K562 (cell line): ENCODE results near the gene CALB2. TPM values are rescaled to one million over a fixed set of nuclear protein-coding genes. Genes with fewer than 3 reads are reported as not detected.

Source experiments
- ATAC-seq: fragments of 200-7000 bp; cut with Tn5 transposase; 3 replicates; pipeline ENCODE4 v1.9.1; 2020; ENCODE audit warnings: moderate library complexity
- BruUV-seq: library from RNA; stranded (reverse); fragments of 400-500 nt; replicated peaks from 2 replicates; lab custom pipeline; 2021; lab: Mats Ljungman, UMichigan
- CTCF ChIA-PET: fragments of 300-600 bp; formaldehyde crosslinking; extraction: SDS; loops from one replicate; lab custom pipeline; 2021; ENCODE audit warnings: low intra/inter-chr PET ratio; lab: Yijun Ruan, JAX
- POLR2A ChIA-PET: fragments of 300-600, 350-650 bp; sonication (Branson Sonifier 250); formaldehyde crosslinking; extraction: SDS; loops from one replicate; lab custom pipeline; 2021; ENCODE audit warnings: antibody characterized with exemption, inconsistent platforms; lab: Yijun Ruan, JAX
- DNase-seq, 4 experiments: peaks; one replicate each; pipeline versions ENCODE4 v3.0.0 to v3.0.0-alpha.2; 2011 to 2018; ENCODE audit warnings: low spot score in 3 of 4, mixed read lengths in 3 of 4; ENCODE audit errors: extremely low read depth in 1 of 4
- FAIRE-seq: peaks from 2 replicates; lab custom pipeline; 2011; peaks lifted over from hg19 to GRCh38; lab: Jason Lieb, UNC
- H2AFZ ChIP-seq: 2 replicates; pipeline ENCODE4 v1.6.0; 2011; ENCODE audit warnings: low read depth, low read length, control low read depth, inconsistent platforms
- H3K27ac ChIP-seq: fragments of 200-600 bp; 3 replicates; pipeline ENCODE4 v1.8.0; 2011; ENCODE audit warnings: low read depth, mild to moderate bottlenecking, control low read depth, inconsistent platforms, low read length, moderate library complexity, mixed read lengths; ENCODE audit errors: extremely low read depth
- H3K27me3 ChIP-seq, 2 experiments: fragments of 300-600 bp in 1 of 2; 2 replicates in 1 of 2; 3 replicates in 1 of 2; pipeline versions ENCODE4 v1.6.0 to v1.8.0; 2011; ENCODE audit warnings: inconsistent platforms in 2 of 2, low read length in 2 of 2, mild to moderate bottlenecking in 1 of 2, mixed read lengths in 1 of 2, moderate library complexity in 1 of 2; ENCODE audit not compliant: control insufficient read depth in 2 of 2, insufficient read depth in 2 of 2
- H3K36me3 ChIP-seq: fragments of 300-600 bp; 3 replicates; pipeline ENCODE4 v1.8.0; 2011; ENCODE audit warnings: mild to moderate bottlenecking, low read length, inconsistent platforms; ENCODE audit not compliant: control insufficient read depth, insufficient read depth
- H3K4me1 ChIP-seq, 2 experiments: fragments of 200-600 bp in 1 of 2; replicated peaks in 1 of 2; 2 replicates in 1 of 2; 3 replicates in 1 of 2; pipeline versions ENCODE4 v1.5.1 to v1.8.0; 2011; ENCODE audit warnings: inconsistent platforms in 2 of 2, low read length in 2 of 2, mild to moderate bottlenecking in 1 of 2, mixed read lengths in 1 of 2, moderate library complexity in 1 of 2; ENCODE audit not compliant: control insufficient read depth in 2 of 2, insufficient read depth in 2 of 2
- H3K4me2 ChIP-seq: 2 replicates; pipeline ENCODE4 v1.6.1; 2011; ENCODE audit warnings: low read length, control low read depth, inconsistent platforms, mixed read lengths; ENCODE audit not compliant: insufficient read depth
- H3K4me3 ChIP-seq: fragments of 200-600 bp; sonication (generic), shearing (Covaris generic); 2 replicates; pipeline ENCODE4 v1.5.1; 2016; ENCODE audit warnings: control low read depth, inconsistent platforms
- H3K79me2 ChIP-seq: fragments of 200-600 bp; 3 replicates; pipeline ENCODE4 v1.8.0; 2011; ENCODE audit warnings: low read length, inconsistent platforms; ENCODE audit not compliant: control insufficient read depth, insufficient read depth
- H3K9ac ChIP-seq, 2 experiments: 2 replicates each; pipeline versions ENCODE4 v1.6.0 to v1.6.1; 2011; ENCODE audit warnings: low read depth in 2 of 2, low read length in 2 of 2, control low read depth in 1 of 2, inconsistent platforms in 1 of 2, mild to moderate bottlenecking in 1 of 2, mixed read lengths in 1 of 2; ENCODE audit not compliant: insufficient read depth in 1 of 2
- H3K9me1 ChIP-seq: one replicate; pipeline ENCODE4 v1.6.0; 2011; ENCODE audit warnings: inconsistent platforms, mild to moderate bottlenecking, low read length, moderate library complexity; ENCODE audit not compliant: control insufficient read depth, insufficient read depth
- H3K9me3 ChIP-seq: replicated peaks from 2 replicates; pipeline ENCODE4 v1.5.1; 2011; ENCODE audit warnings: low read depth, low read length, inconsistent platforms; ENCODE audit not compliant: control insufficient read depth, insufficient read depth
- H4K20me1 ChIP-seq: replicated peaks from 2 replicates; pipeline ENCODE4 v1.6.1; 2011; ENCODE audit warnings: low read length, inconsistent platforms, mixed read lengths; ENCODE audit not compliant: control insufficient read depth, insufficient read depth
- C11orf30 ChIP-seq: fragments of 450-650 bp; IDR thresholded peaks from 2 replicates; pipeline ENCODE4 v1.6.1; 2016; ENCODE audit warnings: low read depth, mild to moderate bottlenecking
- COPS2 ChIP-seq: fragments of 450-650 bp; conservative IDR thresholded peaks from 2 replicates; pipeline ENCODE4 v1.6.1; 2016; ENCODE audit warnings: mild to moderate bottlenecking, moderate library complexity
- FOSL1 ChIP-seq: fragments of 200-800 bp; sonication (Bioruptor generic); conservative IDR thresholded peaks from 2 replicates; pipeline ENCODE4 v1.6.1; 2016; ENCODE audit warnings: missing genetic modification characterization, missing compliant biosample characterization
- HDAC2 ChIP-seq: fragments of 450-650 bp; IDR thresholded peaks from 2 replicates; pipeline ENCODE4 v1.6.1; 2016; ENCODE audit warnings: mild to moderate bottlenecking
- HNRNPLL ChIP-seq: fragments of 200-400 bp; formaldehyde crosslinking; IDR thresholded peaks from 2 replicates; pipeline ENCODE4 v1.6.1; 2017; ENCODE audit warnings: low read length, low read depth, mild to moderate bottlenecking; ENCODE audit not compliant: poor library complexity, severe bottlenecking
- ILF3 ChIP-seq: fragments of 450-650 bp; IDR thresholded peaks from 2 replicates; pipeline ENCODE4 v1.6.1; 2018; ENCODE audit warnings: antibody characterized with exemption, mild to moderate bottlenecking, moderate library complexity, borderline replicate concordance
- MAFG ChIP-seq: fragments of 450-650 bp; conservative IDR thresholded peaks from 2 replicates; pipeline ENCODE4 v1.6.1; 2016; ENCODE audit warnings: missing genetic modification characterization, missing compliant biosample characterization
- MAFK ChIP-seq: IDR thresholded peaks from 2 replicates; pipeline ENCODE4 v1.6.1; 2011; ENCODE audit warnings: low read length, improper control_type of control experiment
- MYNN ChIP-seq, 2 experiments: sonication (generic); formaldehyde crosslinking in 1 of 2; IDR thresholded peaks; 2 replicates each; pipeline versions ENCODE4 v1.5.0 to v1.6.1; 2016 to 2020; ENCODE audit warnings: antibody characterized with exemption in 1 of 2, missing genetic modification reagents in 1 of 2
- SMARCA4 ChIP-seq: fragments of 450-650 bp; IDR thresholded peaks from 2 replicates; pipeline ENCODE4 v1.6.1; 2016
- SMC3 ChIP-seq: conservative IDR thresholded peaks from 2 replicates; pipeline ENCODE4 v1.6.1; 2011; ENCODE audit warnings: low read depth, low read length, improper control_type of control experiment; ENCODE audit not compliant: insufficient read depth
- TCF7L2 ChIP-seq: fragments of 150-350 bp; IDR thresholded peaks from 2 replicates; pipeline ENCODE4 v1.6.1; 2016; ENCODE audit warnings: low read depth, mild to moderate bottlenecking, low read length, moderate library complexity
- TEAD2 ChIP-seq: fragments of 450-650 bp; IDR thresholded peaks from 2 replicates; pipeline ENCODE4 v1.6.1; 2016; ENCODE audit warnings: missing genetic modification characterization, control low read depth, missing compliant biosample characterization
- ZNF347 ChIP-seq: fragments of 450-650 bp; formaldehyde crosslinking; IDR thresholded peaks from 2 replicates; pipeline ENCODE4 v1.4.0; 2020; ENCODE audit warnings: low read depth, mild to moderate bottlenecking, moderate library complexity
- ZNF354B ChIP-seq: fragments of 250-450 bp; sonication (Bioruptor Pico); IDR thresholded peaks from 2 replicates; pipeline ENCODE4 v1.4.0; 2020
- ZNF449 ChIP-seq: fragments of 250-450 bp; sonication (Bioruptor Pico); IDR thresholded peaks from 2 replicates; pipeline ENCODE4 v1.8.0; 2022; ENCODE audit warnings: moderate library complexity, mild to moderate bottlenecking, inconsistent platforms
- ZNF785 ChIP-seq: fragments of 250-450 bp; sonication (Bioruptor Pico); IDR thresholded peaks from 2 replicates; pipeline ENCODE4 v1.4.0; 2020; ENCODE audit warnings: mild to moderate bottlenecking
- ZNF79 ChIP-seq: fragments of 250-450 bp; sonication (Bioruptor Pico); IDR thresholded peaks from 2 replicates; pipeline ENCODE4 v1.4.0; 2020; ENCODE audit warnings: low read depth, mild to moderate bottlenecking, moderate library complexity
- WGBS: fragments of 100-300 bp; shearing (Covaris generic); methylation state at CpG from one replicate; pipeline ENCODE4 v1.1.6; 2016; ENCODE audit warnings: low coverage, mixed read lengths; ENCODE audit not compliant: insufficient coverage; ENCODE audit errors: missing lambda C conversion rate; 5-methylcytosine and 5-hydroxymethylcytosine counted together
- in situ Hi-C: fragments of 300-500 bp; cut with MboI; formaldehyde crosslinking; loops from 4 replicates; pipeline ENCODE4 v1.15.0; 2018; ENCODE audit warnings: inconsistent platforms, mixed read lengths
- intact Hi-C: fragments of 100-400 bp; cut with micrococcal nuclease; formaldehyde crosslinking; loops from 2 replicates; pipeline ENCODE4 v1.14.2; 2022
- polyA plus RNA-seq, 8 experiments: library from polyadenylated mRNA; depleted of rRNA in 4 of 8; stranded (reverse) in 5 of 8; unstranded in 3 of 8; fragments of >200 nt; fragmentation: Nextera tagmentation in 2 of 8; fragmentation: Illumina TruSeq in 1 of 8; extraction: Ambion mirVana in 2 of 8; extraction: Trizol in 1 of 8; gene quantifications; 2 replicates each; pipeline versions ENCODE4 v1.2.1 to v1.2.3, GENCODE V29; 2011 to 2014; ENCODE audit warnings: inconsistent platforms in 1 of 8, missing spikeins in 1 of 8
- total RNA-seq, 7 experiments: library from RNA; depleted of rRNA in 6 of 7; stranded (reverse); fragments of >200 nt in 6 of 7; fragmentation: Illumina TruSeq in 2 of 7; extraction: Trizol in 2 of 7; gene quantifications; 2 replicates each; pipeline versions ENCODE4 v1.2.1 to v1.2.3, GENCODE V29; 2011 to 2021; ENCODE audit warnings: low replicate concordance in 1 of 7
- TF ChIP-seq, protein P1 (sequence below): fragments of 450-650 bp; formaldehyde crosslinking; conservative IDR thresholded peaks from 2 replicates; pipeline ENCODE4 v1.4.0; 2022; ENCODE audit warnings: mild to moderate bottlenecking, missing genetic modification characterization
- TF ChIP-seq, protein P2 (sequence below): sonication (generic); formaldehyde crosslinking; IDR thresholded peaks from 2 replicates; pipeline ENCODE4 v1.8.1; 2023; ENCODE audit warnings: mild to moderate bottlenecking, missing genetic modification reagents

CALB2 gene
- total and polyA plus RNA-seq, 9 of the 15 experiments (the other 6 are each of a cell fraction or from before 2014, with no cell fraction given) = not detected

DNA sequence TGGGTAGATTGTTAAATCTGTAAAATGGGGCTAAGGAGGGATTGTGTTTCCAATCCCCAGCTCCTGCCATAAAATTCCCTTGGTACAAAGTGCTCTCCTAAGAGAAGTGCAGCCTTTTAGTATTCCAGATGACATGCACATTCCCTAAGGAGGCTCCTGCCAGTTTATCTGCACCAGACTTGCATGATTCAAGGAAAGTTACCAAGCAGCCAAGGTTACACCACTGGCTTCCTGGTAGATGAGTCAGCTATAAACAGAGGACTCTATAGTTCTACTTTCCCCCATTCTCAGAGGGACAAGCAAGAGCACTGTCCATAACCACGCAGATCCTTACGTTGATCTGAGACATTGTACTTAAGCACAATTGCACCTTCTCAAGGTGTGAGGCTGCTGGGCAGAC, 1.9 kb downstream of the CALB2 start:
- Histone ChIP-seq H3K27ac (no peak overlapping the region), H3K9me1 (no peaks in the 10 kb centered on the region), H2AFZ (peak overlapping the region; percentile 52; the same call in 1 of the 2 replicates), H3K4me3 (no peak overlapping the region), H4K20me1 (peaks cover 11% of the 10 kb centered on the region; the same call in 1 of the 2 replicates), H3K9ac (no peak overlapping the region), H3K4me1 (peaks cover 8 to 9% of the 10 kb centered on the region in 2 experiments; a peak in 4 of 5 replicates), H3K27me3 (peaks cover 7 to 37% of the 10 kb centered on the region in 2 experiments; a peak in 4 of 5 replicates), H3K36me3 (no peaks in the 10 kb centered on the region), H3K4me2 (no peak overlapping the region), H3K9me3 (no peaks in the 10 kb centered on the region), H3K79me2 (no peaks in the 10 kb centered on the region)
- WGBS = 4% methylated on average over 2 of the region's 2 CpGs
- DNase-seq (peak in 3 of 4 experiments; percentile 20 to 37 (median 21)), FAIRE-seq (peak; percentile 72), ATAC-seq (peak; percentile 26; the same call in 1 of the 3 replicates)
- ChIA-PET POLR2A (interaction anchor here (1.2 kb wide), 1 partner anchor 34 kb away, joined by 3 read pairs; no protein-coding TSS in a partner anchor), CTCF (no interaction called here)
- intact Hi-C loops (loop anchor here (2.0 kb wide), 1 partner anchor 52 kb away; no protein-coding TSS in a partner anchor), in situ Hi-C loops (no loop called here)
- no TSS peak for BruUV-seq
- TF ChIP-seq C11orf30 (peak; percentile 77), COPS2 (no peak), SMARCA4 (no peak), MAFG (tag) (peak; percentile 79), HNRNPLL (no peak), FOSL1 (tag) (peak; percentile 66), ZNF449 (no peak), TCF7L2 (no peak), HDAC2 (no peak), ZNF79 (CRISPR knock-in tag) (no peak), ILF3 (no peak), SMC3 (no peak), MAFK (peak; percentile 29; the same call in 1 of the 2 replicates), ZNF347 (CRISPR knock-in tag) (no peak), TEAD2 (no peak), ZNF785 (CRISPR knock-in tag) (no peak), MYNN (IDR thresholded peaks at IDR 0.05) (no peak), MYNN (CRISPR knock-in tag; IDR thresholded peaks at IDR 0.05) (no peak), ZNF354B (CRISPR knock-in tag) (no peak)
- TF ChIP-seq, protein P1, sequence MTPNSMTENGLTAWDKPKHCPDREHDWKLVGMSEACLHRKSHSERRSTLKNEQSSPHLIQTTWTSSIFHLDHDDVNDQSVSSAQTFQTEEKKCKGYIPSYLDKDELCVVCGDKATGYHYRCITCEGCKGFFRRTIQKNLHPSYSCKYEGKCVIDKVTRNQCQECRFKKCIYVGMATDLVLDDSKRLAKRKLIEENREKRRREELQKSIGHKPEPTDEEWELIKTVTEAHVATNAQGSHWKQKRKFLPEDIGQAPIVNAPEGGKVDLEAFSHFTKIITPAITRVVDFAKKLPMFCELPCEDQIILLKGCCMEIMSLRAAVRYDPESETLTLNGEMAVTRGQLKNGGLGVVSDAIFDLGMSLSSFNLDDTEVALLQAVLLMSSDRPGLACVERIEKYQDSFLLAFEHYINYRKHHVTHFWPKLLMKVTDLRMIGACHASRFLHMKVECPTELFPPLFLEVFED = no peak
- TF ChIP-seq, protein P2, sequence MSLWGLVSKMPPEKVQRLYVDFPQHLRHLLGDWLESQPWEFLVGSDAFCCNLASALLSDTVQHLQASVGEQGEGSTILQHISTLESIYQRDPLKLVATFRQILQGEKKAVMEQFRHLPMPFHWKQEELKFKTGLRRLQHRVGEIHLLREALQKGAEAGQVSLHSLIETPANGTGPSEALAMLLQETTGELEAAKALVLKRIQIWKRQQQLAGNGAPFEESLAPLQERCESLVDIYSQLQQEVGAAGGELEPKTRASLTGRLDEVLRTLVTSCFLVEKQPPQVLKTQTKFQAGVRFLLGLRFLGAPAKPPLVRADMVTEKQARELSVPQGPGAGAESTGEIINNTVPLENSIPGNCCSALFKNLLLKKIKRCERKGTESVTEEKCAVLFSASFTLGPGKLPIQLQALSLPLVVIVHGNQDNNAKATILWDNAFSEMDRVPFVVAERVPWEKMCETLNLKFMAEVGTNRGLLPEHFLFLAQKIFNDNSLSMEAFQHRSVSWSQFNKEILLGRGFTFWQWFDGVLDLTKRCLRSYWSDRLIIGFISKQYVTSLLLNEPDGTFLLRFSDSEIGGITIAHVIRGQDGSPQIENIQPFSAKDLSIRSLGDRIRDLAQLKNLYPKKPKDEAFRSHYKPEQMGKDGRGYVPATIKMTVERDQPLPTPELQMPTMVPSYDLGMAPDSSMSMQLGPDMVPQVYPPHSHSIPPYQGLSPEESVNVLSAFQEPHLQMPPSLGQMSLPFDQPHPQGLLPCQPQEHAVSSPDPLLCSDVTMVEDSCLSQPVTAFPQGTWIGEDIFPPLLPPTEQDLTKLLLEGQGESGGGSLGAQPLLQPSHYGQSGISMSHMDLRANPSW = no peak
